GM21723 (cell line): ENCODE results near the gene OGFOD1.

Experiments used
- ATAC-seq: cut with Tn5 transposase; IDR thresholded peaks from one replicate; pipeline ENCODE4 v1.9.1; 2021; ENCODE audit warnings: mild to moderate bottlenecking, moderate library complexity; ENCODE audit not compliant: unreplicated experiment

The OGFOD1 gene

DNA sequence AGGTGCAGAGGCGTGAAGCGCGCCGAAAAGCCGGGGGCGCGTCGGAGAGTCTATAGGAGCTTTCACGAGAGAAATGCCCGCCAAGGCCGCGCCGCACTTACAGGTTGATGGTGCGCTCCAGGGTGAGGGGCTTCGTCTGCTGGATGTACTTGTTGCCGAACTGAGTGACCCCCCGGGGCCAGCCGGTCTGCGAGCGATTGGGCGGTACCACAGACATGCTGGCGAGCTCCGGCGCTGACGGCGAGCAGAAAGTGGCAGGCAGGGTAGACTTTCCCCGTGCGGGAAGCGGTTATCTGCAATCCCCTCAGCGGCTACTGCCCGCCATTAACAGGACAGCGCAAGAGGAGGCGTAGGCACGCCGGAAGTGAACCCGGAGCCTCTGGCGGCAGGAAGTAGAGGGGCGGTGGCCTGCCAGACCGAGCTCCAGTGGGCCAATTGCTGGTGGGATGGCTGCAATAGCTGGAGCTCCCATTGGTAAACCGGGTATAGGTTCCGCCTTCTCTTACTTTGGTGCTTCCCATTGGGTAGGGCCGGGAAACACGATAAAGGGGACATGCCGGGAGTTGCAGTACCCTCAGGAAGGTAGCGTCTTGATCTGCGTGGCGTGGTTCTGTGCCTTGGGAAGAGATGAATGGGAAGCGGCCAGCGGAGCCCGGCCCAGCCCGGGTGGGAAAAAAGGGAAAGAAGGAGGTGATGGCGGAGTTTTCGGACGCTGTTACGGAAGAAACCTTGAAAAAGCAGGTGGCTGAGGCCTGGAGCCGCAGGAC, at the start of gene OGFOD1, which contains the start of gene NUDT21:
Gene OGFOD1, plus strand, starts transcription at position 569 of the 767 bp plus-strand sequence. Its CDS starts 59 bp downstream, at position 628.
Gene NUDT21, minus strand, starts transcription at position 347 of the 767 bp plus-strand sequence. Its CDS starts 130 bp downstream, at position 217.
- ATAC-seq = peak; percentile 96

DNA sequence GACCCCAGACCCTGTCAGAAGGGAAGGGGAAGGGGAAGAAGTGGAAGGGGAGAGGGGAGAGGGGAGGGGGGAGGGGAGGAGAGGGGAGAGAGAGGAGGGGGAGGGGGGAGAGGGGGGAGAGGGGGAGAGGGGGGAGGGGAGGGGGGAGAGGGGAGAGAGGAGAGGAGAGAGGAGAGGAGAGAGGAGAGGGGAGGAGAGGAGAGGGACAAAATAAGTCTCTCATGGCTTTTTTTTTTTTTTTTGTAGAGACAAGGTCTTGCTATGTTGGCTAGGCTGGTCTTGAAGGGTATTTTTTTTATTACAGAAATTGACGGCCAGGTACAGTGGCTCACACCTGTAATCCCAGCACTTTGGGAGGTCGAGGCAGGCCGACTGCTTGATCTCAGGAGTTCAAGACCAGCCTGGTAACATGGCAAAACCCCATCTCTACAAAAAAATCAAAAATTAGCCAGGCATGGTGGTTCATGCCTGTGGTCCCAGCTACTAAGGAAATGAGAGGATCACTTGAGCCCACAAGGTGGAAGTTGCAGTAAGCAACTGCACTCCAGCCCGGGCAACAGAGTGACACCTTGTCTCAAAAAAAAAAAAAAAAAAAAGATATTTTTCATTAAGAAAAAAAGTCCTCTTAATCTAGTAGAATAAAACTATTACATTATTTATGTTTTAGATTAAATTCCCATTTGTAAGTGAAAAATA, 45.2 kb upstream of the OGFOD1 start:
- ATAC-seq = no peak

DNA sequence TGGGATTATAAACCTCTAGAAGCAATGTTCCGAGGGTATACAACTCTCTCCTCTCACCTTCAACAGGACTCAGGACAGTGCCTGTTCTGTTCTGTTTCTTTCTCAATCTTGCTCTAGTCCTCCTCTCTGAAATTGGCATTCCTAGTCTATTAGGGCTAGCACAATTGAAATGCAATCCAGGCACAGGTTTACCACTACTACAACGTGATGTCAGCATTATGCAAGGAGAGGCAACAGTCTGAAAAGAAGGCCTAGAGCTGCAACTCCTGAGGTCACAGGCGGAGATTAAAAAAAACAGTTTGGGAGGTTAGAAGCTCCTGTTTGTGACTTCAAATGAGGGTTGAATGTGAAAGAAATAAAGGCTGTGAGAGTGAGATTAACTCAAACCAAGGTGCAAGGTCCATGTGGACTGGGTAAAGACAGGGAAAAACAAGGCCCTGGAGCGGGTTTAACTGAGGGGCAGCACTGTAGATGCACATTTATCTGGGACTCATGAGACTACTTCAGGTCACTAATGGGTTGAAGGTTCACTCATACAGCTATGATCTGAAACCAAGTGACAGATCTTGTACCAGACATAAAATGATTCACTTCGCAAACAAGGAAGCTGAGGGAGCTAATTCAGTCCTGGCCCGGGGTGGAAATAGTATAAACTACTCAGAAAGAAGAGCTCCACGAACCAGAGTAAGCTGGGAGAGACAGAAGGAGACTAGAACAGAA, 42.8 kb upstream of the OGFOD1 start:
- no peak for ATAC-seq

DNA sequence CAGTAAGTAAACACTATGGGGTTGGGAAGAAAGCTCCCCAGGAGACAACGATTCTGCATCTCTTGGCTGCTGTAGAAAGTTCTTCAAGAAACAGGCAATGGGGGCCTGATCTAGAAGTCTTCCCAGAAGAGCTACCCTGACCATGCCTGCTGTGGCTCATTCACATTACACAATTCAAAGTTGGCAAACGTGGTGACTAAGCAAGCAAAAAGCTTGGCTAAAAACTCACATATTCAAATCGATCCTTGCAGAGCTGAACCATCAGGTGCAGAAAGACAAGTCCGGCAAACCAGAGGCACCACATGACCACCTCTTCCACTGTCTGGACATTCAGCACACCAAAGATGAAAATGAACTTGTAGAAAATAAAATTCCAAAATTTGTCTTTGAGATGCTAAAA, 42.2 kb upstream of the OGFOD1 start:
- no peak for ATAC-seq

DNA sequence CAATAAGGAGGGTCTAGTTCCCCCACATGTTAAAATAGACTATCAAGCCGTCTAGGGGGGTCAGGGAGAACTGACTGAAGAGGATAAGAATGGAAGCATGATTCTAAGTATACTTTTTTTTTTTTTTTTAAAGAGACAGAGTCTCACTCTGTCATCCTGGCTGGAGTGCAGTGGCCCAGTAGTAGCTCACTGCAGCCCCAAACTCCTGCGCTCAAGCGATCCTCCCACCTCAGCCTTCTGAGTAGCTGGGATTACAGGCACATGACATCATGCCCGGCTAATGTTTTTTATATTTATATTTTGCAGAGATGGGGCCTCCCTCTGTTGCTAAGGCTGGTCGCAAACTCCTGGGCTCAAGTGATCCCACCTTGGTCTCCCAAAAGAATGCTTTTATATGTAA, 40.2 kb upstream of the OGFOD1 start:
- no peak for ATAC-seq

DNA sequence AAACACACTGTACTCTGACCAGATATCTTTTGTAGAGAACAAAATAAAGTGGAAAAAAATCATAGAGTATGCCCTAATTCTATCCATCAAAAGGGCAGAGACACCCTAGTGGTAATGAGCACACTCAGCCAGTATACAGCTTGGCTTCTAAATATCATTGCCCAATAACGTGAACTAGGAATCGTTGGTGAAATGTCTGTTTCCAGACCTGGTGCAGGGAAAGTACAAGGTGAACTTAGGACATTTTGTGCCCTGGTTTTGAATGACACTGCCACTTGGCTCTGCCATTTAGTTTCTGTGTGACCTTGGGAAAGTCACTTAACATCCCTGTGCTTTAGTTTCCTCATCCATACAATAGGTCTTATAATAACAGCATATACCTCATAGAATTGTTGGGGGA, 39.7 kb upstream of the OGFOD1 start:
- no peak for ATAC-seq

DNA sequence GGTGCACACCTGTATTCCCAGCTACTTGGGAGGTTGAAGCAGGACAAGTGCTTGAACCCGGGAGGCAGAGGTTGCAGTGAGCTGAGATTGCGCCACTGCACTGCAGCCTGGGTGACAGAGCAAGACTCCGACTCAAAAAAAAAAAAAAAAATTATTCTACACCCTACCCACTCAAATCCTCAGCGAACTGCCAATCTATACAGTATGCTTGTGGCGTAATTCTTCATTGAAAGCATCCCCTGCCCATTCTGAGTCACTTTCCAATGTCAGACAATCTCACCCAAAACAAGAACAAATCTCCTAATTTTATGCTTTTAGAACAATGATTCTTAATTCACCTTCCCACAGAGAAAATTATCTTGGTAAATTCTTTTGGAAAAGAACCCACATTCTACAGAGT, 38.0 kb upstream of the OGFOD1 start:
- ATAC-seq = no peak

DNA sequence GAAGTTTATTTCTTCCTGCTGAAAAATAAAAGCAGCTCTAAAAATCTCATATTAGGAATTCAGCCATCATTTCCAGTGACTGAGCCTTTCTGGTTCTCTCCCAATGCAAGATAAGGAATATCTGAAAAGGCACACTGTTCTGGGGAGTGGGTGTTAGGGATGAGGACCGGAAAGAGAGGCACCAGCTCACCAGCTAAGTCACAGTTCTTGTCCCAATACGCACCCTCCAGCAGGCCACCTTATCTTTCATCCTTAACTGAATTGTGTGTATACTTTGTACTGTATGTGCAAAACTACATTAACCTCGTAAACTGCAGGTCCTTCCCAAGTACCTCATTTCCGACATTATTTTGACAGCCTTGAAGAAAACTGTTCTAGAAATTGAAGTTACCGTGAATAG, 37.0 kb upstream of the OGFOD1 start:
- ATAC-seq = no peak

DNA sequence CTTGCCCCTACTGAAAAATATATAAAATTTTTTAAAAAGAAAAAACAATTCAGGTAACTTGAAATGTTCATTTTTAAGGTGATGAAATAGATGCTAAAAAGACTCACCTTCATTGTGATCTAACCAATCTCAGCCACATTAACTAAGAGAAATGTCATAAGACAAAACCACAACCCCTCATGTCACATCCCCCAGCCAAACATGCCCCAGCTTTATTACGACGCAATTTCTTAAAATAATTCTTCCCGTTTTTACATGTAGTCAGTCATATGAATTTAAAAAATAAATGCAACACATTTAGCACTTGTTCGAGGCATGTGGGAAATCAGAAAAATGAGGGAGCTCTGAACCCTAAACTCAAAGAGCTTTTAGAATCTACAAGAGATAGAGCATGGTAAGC, 35.5 kb upstream of the OGFOD1 start:
- no peak for ATAC-seq

DNA sequence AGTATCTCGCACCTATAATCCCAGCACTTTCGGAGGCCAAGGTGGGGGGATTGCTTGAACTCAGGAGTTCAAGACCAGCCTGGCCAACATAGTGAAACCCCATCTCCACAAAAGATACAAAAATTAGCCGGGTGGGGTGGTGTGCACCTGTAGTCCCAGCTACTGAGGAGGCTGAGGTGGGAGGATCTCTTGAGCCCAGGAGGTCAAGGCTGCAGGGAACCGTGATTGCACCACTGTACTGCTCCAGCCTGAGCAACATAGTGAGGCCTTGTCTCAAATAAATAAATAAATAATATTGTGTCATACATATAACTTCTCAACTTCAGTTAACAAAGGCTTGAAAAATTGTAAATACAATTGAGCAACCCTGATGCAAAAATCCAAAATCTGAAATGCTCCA, 34.2 kb upstream of the OGFOD1 start:
- no peak for ATAC-seq

DNA sequence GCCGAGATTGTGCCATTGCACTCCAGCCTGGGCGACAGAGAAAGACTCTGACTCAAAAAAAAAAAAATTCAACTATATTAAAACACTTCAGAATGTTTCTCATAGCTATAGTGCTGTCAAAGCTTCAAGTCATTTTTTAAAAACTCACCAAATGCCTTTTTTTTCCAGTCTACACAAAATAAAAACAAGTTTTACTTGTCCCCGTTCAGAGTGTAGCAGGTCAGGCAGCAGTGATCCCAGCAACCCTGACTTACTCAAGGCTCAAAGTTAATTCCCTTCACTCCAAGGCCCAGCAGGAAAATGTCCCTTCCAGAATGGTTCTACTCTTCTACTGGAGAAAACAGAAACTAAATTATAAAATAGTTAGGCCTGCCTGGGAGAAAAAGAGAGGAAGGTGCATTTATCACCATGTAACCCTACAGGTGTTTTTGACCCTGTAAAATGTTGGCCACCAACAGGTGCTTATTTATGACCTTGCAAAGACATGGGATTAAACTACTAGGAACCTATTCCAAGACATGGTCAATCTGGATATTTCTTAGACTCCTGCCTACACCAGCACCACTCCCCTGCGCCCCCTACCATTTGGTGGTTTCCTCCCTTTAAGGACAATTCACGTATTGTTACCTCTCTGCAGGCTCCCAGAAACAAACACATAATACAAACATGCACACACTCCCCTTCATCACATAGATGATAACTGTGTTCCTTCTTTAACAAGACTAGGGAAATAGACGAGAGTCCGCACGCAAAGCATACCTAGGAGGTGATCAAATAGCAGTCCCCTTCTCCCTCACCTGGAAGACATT, 31.4 kb upstream of the OGFOD1 start:
- ATAC-seq = no peak

DNA sequence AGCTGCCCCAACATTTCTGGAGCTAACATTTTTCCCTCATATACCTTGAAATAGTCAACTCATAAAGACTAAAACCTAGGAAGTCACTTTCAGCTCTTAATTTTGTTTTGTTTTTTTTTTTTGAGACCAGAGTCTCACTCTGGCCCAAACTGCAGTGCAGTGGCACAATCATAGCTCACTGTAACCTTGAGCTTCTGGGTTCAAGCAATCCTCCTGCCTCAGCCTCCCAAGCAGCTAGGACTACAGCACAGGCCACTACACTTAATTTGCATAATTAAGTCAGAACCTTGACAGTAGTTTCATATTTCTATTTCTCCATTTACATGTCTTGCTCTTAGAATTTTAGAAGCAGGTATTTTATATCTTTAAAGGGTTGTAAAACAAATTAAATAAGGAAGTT, 30.7 kb upstream of the OGFOD1 start:
- no peak for ATAC-seq

DNA sequence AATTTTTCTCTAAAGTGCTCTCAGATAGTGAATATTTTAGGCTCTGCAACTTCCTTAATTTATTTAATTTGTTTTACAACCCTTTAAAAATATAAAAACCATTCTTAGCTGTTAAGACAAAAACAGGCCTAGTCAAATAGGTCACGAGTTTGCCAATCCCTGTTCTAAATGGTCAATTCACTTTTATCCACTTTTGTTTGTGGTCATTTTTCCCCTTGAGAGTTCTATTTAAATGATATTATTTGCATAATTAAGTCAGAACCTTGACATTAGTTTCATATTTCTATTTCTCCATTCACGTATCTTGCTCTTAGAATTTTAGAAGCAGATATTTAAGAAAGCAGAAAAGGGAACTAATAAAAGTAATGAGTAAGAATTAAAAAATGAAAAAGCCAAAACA, 30.0 kb upstream of the OGFOD1 start:
- ATAC-seq = no peak

DNA sequence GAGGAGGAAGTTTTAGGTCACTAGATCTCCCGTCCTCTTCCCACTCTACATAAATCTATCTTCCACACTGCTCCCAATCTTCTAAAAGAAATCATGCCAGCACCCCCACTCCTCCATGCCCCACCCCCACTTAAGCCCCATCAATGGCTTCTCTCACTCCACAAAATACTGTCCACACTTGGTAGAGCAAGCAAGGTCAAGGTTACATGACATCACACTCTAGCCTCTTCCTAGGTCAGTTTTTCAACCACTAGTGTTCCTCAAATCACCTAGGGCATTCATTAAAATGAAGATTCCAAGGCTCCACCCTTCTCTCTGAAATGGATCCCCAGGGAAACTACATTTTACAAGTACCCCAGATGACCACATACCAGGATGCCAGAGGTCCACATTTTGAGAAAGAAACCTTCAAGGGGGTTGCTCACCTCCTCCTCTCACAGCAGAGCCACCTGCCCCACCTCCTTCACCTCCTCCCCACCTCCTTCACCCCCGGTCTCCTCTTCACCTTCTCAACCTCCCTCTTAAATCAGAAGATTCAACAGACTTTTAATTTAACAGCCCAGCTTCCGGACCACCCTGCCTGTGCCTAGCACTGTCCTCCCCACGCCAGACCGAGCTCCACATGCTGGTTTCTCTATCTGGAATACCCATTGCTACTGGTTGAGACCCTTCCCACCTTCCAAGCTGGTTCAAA, 29.2 kb upstream of the OGFOD1 start:
- no peak for ATAC-seq

DNA sequence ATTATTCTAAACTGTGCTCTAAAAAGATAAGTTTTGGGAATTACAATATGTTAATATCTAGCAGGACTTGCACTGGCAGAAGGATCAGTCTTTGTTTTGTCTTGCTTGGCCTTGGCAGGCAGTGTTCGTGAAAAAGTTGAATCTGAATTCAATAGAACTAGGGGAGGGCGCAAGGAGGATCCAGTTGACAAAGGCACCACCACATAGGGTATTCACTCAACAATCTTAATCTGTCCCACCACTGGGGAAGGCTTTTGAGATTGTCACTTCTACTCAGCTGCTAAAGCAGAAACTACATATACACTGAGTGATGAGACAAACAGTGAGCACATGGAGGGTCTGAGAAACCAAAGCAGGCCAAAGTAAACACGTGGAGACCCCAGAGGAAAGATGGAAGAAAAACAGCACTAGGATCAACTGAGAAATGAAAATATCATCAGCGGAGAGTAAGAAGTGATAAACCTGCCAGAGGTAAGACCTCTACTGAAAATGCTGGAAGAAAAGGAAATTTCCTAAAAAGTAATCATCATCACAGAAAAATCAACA, 28.4 kb upstream of the OGFOD1 start:
- no peak for ATAC-seq

DNA sequence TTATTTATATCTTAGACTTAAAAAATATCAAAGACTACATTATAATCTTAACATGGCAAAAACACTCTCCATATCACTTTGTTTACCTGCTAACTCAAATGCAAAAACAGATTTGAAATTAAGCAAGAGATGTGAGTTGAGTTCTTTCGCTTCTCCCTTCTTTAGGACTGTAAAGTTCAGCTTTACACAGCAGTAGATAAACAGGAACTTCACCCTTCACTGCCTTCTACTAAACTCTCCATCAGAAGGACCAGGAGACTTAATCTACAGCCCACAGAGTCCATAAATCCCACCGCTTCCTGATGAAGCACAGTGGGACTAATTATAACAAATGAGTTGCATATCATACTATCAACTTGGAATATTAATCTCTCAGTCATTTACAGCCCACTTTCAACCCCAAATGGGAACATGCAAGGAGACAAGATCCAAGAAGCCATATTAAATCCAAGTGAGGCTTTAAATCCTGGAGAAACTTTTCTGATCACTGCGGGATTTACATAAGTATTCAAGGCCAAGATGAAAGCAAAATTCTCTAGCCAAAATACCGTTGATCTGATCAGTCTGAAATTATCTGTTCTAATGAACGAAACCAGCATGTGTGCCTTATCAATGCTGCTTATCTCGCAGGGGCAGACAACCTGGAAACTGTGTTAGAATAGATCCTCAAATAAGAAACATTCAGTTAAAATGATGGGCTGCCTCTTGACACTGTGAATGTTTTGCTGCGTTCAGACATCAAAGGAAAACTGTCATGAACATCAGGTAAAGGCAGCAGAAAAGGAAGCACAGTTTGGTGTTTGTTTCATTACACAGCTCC, 27.6 kb upstream of the OGFOD1 start:
- ATAC-seq = peak; percentile 21

DNA sequence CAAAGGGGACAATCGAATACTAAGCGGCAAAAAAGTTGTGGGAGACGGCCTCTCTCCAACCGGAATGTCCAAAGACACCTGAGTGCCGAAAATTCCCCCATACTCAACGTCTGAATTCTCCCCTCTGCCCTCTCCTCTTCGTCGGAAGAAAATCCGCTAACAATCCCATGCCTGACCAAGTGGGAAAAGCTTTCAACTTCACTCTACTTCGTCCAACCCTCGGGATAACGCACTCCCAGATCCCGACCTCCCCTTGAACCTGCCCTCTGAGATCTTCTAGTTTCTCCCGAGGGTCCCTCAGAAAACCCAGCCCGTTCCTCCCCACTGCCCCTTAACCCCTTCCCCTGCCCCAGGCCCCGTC, 27.0 kb upstream of the OGFOD1 start:
- no peak for ATAC-seq

DNA sequence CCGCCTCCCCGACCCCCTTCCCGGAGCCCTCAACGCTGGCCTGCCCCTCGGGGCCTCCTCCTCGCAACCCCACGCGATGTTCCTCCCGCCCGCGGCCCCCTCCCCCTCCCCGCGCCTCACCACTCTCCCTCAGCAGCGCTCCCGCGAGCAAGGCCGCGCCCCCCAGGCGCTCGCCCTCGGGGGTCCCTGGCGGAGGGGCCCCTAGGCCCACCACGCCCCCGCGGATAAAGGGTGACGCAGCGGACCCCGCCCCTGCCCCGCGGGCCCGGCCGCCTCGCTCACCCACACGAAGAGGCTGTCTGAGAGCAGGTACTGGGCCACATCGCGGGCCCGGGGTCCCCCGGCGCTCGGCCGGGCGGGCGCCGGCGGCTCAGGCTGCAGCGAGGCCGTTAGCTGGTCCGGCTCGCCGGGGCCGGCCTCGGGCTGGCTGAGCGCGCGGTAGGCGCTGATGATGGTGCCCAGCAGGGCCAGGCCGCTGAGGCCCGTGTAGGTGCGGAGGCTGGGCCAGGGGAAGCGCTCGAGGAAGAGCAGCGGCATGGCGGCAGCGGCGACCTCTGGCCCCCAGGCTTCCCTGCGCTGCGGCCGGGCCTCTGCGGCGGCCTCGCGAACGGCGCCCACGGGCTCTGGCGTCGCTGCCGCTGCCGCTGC, 26.4 kb upstream of the OGFOD1 start:
- peak; percentile 35 for ATAC-seq

DNA sequence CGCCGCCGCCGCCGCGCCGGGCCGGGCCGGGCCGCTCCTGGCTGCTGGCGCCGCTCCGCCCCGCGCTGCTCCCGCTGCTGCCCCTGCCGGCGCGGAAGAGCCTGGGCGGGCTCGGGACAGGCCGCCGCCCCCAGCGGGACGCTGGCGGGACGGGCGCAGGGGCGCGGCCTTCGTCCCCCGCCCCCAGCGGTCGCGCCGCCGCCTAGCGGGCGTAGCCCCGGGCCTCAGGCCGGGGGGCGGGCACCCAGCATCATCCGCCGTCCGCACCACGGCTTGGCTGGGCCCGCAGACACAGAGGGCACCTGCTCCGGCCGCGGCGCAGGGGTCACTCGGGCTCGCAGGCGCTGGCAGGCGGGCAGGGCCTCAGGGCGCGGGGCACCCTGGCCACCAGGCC, 25.9 kb upstream of the OGFOD1 start, which contains the start of gene AMFR:
Gene AMFR, minus strand, starts transcription at position 107 of the 394 bp plus-strand sequence. CDS start 218 bp downstream, outside the sequence.
- peak; percentile 74 for ATAC-seq
